HL-60 (cell line): ENCODE measurements around the gene METTL25B.

Experiments
- GABPA ChIP-seq: IDR thresholded peaks from 2 replicates; pipeline ENCODE4 v1.6.1; 2012; ENCODE audit warnings: low read depth
- POLR2AphosphoS5 ChIP-seq: IDR thresholded peaks from 2 replicates; pipeline ENCODE4 v1.6.1; 2012; ENCODE audit warnings: low read depth
- SPI1 ChIP-seq: IDR thresholded peaks from 2 replicates; pipeline ENCODE4 v1.6.1; 2012; ENCODE audit warnings: low read depth, mild to moderate bottlenecking, borderline replicate concordance
- TF ChIP-seq, protein P1 (sequence below): IDR thresholded peaks from one replicate; pipeline ENCODE4 v1.5.1; 2011; ENCODE audit warnings: low read length, control low read depth, inconsistent platforms; ENCODE audit not compliant: insufficient read depth

DNA sequence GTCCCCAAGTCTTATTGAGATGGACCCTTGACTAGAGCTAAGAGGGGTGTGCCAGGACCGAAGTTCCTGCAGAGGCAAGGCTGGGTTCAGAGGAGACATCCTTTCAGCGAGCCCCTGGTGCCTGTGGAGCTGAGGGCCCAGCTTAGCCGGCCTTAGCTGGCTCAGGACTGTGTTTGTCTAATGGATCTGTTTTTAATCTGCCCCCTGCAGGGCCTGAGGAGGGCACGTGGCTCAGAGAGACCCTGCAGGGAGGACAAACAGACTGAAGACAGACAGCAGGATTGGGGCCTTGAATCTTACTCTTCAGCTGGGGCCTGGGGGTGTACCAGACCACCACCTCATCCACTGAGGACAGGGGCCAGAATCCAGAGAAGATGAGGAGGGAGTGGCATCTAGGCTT lies 24.5 kb upstream of the METTL25B start:
- TF ChIP-seq, protein P1, sequence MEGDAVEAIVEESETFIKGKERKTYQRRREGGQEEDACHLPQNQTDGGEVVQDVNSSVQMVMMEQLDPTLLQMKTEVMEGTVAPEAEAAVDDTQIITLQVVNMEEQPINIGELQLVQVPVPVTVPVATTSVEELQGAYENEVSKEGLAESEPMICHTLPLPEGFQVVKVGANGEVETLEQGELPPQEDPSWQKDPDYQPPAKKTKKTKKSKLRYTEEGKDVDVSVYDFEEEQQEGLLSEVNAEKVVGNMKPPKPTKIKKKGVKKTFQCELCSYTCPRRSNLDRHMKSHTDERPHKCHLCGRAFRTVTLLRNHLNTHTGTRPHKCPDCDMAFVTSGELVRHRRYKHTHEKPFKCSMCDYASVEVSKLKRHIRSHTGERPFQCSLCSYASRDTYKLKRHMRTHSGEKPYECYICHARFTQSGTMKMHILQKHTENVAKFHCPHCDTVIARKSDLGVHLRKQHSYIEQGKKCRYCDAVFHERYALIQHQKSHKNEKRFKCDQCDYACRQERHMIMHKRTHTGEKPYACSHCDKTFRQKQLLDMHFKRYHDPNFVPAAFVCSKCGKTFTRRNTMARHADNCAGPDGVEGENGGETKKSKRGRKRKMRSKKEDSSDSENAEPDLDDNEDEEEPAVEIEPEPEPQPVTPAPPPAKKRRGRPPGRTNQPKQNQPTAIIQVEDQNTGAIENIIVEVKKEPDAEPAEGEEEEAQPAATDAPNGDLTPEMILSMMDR, result no peak
- TF ChIP-seq SPI1 (no peak), POLR2AphosphoS5 (no peak), GABPA (no peak)
